ENCODE data around the gene PLK1. TPM values are rescaled to one million over a fixed set of nuclear protein-coding genes. Genes with fewer than 3 reads are reported as not detected.

The PLK1 gene
- total and polyA plus RNA-seq, 2 experiments from 2014 or later = 69.0 to 141 TPM

DNA sequence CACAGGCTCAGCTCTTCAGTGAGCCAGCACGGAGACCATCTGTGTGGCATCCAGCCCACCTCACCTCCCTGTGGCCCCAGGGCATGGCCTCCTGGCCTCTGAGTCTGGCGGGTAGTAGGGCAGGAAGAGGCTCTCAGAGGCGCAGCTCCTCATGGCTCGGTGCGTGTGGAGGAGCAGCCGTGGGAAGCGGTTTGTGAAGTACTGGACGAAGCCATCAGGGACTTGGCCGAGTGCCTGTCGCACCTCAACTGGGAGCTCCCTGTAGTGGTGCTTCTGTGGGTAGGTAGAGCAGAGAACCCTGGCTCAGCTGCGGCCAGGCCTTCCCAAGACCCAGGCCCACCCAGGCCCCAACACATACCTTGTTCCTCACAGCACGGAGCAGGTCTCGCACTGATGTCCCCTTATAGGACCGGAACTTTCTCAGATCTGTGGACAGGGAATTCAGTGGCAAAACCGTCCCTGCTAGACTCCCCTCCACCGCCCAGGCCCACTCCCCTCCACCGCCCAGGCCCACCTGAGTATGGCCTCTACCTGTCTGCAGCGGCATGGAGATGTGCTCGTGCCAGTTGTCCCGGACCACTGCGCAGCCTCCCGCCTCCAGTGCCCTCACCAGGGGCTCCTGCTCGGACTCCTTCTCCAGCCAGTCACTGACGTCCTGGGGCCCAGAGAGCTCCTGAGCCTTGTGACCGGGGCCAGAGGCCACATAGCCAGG lies 12.2 kb downstream of the PLK1 start (continued):
- TF ChIP-seq, protein P1, sequence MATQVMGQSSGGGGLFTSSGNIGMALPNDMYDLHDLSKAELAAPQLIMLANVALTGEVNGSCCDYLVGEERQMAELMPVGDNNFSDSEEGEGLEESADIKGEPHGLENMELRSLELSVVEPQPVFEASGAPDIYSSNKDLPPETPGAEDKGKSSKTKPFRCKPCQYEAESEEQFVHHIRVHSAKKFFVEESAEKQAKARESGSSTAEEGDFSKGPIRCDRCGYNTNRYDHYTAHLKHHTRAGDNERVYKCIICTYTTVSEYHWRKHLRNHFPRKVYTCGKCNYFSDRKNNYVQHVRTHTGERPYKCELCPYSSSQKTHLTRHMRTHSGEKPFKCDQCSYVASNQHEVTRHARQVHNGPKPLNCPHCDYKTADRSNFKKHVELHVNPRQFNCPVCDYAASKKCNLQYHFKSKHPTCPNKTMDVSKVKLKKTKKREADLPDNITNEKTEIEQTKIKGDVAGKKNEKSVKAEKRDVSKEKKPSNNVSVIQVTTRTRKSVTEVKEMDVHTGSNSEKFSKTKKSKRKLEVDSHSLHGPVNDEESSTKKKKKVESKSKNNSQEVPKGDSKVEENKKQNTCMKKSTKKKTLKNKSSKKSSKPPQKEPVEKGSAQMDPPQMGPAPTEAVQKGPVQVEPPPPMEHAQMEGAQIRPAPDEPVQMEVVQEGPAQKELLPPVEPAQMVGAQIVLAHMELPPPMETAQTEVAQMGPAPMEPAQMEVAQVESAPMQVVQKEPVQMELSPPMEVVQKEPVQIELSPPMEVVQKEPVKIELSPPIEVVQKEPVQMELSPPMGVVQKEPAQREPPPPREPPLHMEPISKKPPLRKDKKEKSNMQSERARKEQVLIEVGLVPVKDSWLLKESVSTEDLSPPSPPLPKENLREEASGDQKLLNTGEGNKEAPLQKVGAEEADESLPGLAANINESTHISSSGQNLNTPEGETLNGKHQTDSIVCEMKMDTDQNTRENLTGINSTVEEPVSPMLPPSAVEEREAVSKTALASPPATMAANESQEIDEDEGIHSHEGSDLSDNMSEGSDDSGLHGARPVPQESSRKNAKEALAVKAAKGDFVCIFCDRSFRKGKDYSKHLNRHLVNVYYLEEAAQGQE (IDR thresholded peaks at IDR 0.05; ENCODE audit: unreplicated experiment) = no peak
- TF ChIP-seq, protein P2, sequence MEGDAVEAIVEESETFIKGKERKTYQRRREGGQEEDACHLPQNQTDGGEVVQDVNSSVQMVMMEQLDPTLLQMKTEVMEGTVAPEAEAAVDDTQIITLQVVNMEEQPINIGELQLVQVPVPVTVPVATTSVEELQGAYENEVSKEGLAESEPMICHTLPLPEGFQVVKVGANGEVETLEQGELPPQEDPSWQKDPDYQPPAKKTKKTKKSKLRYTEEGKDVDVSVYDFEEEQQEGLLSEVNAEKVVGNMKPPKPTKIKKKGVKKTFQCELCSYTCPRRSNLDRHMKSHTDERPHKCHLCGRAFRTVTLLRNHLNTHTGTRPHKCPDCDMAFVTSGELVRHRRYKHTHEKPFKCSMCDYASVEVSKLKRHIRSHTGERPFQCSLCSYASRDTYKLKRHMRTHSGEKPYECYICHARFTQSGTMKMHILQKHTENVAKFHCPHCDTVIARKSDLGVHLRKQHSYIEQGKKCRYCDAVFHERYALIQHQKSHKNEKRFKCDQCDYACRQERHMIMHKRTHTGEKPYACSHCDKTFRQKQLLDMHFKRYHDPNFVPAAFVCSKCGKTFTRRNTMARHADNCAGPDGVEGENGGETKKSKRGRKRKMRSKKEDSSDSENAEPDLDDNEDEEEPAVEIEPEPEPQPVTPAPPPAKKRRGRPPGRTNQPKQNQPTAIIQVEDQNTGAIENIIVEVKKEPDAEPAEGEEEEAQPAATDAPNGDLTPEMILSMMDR (conservative IDR thresholded peaks at IDR 0.05; ENCODE audit: low read depth in 2 of 2) = no peak
- TF ChIP-seq, protein P3, sequence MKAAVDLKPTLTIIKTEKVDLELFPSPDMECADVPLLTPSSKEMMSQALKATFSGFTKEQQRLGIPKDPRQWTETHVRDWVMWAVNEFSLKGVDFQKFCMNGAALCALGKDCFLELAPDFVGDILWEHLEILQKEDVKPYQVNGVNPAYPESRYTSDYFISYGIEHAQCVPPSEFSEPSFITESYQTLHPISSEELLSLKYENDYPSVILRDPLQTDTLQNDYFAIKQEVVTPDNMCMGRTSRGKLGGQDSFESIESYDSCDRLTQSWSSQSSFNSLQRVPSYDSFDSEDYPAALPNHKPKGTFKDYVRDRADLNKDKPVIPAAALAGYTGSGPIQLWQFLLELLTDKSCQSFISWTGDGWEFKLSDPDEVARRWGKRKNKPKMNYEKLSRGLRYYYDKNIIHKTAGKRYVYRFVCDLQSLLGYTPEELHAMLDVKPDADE (IDR thresholded peaks at IDR 0.05) = no peak
- no peak for TF ChIP-seq ZNF331 (CRISPR knock-in tag; IDR thresholded peaks at IDR 0.05; ENCODE audit: low read depth)
- no peak for TF ChIP-seq NANOG (IDR thresholded peaks at IDR 0.05; ENCODE audit: borderline replicate concordance)
- no peak for TF ChIP-seq ZNF114 (CRISPR knock-in tag; IDR thresholded peaks at IDR 0.05)
- TF ChIP-seq EZH2phosphoT487 (IDR thresholded peaks at IDR 0.05; ENCODE audit: unreplicated experiment) = no peak
- TF ChIP-seq EZH2 (IDR thresholded peaks at IDR 0.05; ENCODE audit: low read depth, unreplicated experiment) = no peak
- no peak for TF ChIP-seq POLR2AphosphoS5 (IDR thresholded peaks at IDR 0.05; ENCODE audit: low read depth)
- no peak for TF ChIP-seq STAT1 (IDR thresholded peaks at IDR 0.05; ENCODE audit: unreplicated experiment)
- TF ChIP-seq JUNB (IDR thresholded peaks at IDR 0.05; ENCODE audit: unreplicated experiment) = no peak
